GM19240 (cell line): Measurements from ENCODE around the gene MYBBP1A.
"Not testable (repeated sequence)": the region's sequence is repeated elsewhere in the genome, so short reads cannot be mapped to it uniquely, and the experiment has no call there.

Experiments
- DNase-seq: peaks from one replicate; pipeline ENCODE4 v3.0.0; 2011; ENCODE audit warnings: low spot score; ENCODE audit not compliant: insufficient read length

Gene MYBBP1A

DNA sequence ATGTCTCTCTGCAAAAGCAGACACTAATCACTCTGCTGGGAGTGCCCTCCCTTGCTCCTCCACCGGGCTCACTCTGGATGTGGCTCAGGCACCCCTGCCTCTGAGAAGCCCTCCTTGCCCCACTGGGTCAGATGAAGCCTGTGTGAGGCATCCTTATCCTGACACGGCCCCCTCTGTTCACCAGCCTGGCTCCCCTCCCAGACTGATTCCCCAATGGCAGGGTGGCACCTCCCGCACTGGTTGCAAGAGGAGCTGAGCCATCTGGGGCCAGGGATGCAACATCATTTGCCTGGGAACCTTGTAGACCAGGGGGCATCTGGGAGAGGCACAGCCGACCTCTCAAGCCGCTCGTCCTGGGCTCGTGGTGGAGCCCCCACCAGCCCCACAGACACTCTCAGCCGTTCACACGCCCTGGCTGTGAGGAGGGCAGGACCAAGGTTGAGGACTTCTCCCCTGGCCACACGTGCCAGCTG lies 35.8 kb upstream of the MYBBP1A start:
- DNase-seq = no peak

DNA sequence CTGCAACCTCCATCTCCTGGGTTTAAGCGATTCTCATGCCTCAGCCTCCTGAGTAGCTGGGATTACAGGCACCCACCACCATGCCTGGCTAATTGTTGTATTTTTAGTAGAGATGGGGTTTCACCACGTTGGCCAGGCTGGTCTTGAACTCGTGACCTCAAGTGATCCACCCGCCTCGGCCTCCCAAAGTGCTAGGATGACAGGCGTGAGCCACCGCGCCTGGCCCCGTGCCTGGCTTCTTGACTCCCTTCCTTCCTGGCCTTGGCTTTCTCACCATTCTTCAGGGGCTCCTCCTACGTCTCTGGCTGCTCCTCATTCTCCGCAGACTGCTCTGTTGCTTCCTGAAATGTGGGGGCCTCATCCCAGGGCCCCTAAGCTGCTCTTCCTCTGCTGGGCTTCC lies 34.9 kb upstream of the MYBBP1A start:
- not testable (repeated sequence) for DNase-seq

DNA sequence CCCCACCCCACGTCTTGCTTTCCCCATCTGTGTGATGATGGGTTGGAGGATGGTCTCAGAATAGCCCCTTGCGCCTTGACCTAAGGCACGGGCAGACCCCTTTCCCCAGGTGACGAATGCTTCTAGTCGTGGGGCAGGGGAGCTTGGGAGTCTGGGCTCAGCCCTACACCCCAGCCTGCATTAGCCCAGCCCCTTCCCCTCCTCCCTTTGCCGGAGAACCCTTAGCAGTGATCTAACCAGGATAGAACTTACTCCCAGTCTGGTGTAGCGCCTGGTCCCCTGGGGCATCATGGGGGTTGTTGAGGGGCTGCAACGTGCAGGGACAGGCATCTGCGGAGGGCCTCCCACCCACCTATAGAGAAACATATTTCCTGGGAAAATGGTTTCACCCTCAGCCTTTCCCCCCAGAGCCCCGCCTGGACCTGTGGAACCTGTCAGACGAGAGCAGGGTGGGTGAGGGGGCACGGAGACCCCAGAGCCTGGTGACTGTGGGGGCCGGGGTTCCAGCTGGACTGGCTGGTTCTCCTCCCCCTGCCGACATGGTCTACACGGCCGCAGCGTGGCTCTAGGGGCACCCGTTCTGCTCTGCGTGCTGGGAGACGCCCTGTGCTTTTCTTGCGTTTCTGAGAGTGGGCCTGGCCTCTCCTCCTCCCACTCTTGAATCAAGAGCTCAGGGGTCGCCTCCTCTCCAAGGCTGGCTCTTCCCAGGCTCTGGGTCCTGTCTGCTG lies 33.9 kb upstream of the MYBBP1A start:
- no peak for DNase-seq

DNA sequence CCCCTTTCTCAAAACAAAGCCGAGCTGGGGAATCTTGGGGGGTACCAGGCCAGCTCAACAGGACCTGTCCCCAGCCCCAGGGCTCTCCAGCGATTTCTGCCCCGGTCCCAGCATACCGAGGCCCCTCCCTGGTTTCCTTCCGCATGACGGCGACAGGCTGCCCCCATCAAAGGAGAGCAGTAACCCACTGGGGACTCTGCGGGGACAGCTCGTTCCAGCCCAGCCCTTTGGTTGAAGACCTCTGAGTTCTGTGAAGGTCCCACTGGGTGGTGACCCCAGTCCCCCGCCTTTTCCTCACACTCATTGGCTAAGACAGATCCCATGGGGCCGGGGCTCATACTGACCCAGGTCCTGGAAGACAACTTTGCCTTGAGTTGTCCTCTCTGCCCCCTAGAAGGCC lies 33.2 kb upstream of the MYBBP1A start:
- DNase-seq = no peak

DNA sequence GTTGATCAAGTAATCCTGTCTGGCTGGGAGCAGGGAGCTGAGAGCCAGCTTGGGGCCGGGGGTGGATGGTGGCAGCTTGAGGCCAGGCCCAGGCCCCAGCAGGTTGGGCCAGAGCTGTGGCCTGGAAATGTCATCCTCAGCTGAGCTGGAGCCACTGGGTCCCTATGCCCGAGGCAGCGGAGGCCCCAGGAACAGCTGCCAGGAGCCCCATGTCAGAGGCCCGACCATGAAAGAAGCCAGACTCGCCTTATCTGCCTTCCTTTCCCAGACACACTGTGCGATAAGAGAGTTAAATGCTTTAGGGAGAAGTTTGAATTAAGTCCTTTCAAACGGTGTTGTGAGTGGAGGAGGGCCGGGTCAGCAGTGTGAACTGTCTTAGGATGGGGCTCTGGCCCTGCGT lies 32.6 kb upstream of the MYBBP1A start:
- no peak for DNase-seq

DNA sequence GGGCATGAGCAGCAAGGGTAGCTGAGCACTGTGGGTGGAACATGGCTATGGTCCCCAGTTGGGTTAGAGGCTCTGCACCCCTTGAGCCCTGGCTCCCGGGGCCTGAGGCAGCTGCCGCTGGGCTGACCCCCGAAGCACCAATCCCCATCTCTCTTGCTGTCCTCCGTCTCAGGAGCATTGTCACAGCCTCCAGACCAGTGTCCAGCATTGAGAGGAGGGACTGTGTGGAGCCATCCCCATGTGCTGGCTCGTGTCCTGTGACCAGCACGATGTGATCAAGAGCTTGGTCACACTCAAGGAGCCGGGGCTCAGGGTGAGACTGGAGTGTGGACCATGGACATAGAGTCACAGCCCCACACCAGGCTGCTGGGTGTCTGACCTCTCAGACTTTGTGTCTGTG lies 32.0 kb upstream of the MYBBP1A start:
- no peak for DNase-seq

DNA sequence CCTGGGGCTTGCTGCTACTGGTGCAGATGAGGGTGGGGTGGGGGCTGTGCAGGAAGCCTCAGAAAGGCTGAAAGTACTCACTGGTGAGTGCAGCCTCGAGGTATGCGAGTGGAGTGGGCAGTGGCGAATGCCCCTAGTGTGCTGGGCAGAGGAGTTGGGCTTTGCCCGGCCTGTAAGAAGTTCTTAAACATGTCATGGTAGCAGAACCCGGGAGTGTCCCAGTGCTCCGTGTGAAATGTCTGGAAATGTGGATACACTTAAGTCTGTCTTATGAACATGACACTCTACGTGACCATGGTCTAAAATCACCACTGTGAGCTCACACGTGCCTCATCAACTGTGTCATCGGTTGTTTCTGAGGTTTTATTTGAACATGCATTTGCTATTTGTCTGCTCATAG lies 30.9 kb upstream of the MYBBP1A start:
- no peak for DNase-seq

DNA sequence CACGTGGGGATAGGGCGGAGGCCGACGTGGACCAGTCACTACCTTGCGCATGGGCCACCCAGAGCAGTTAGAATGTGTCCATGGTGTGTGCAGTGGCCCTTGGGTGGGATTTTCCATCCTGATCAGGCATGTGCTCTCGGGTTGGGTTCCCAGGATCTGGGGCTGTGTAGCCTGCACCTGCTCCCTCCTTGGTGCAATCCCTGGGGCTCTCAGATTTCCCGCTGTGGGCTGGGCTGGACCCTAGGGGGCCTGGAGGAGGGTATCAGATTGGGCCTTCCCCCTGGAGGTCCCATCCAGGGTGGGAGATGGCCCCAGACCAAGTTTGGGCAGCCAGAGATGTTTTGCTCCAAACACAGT lies 30.4 kb upstream of the MYBBP1A start:
- DNase-seq = no peak

DNA sequence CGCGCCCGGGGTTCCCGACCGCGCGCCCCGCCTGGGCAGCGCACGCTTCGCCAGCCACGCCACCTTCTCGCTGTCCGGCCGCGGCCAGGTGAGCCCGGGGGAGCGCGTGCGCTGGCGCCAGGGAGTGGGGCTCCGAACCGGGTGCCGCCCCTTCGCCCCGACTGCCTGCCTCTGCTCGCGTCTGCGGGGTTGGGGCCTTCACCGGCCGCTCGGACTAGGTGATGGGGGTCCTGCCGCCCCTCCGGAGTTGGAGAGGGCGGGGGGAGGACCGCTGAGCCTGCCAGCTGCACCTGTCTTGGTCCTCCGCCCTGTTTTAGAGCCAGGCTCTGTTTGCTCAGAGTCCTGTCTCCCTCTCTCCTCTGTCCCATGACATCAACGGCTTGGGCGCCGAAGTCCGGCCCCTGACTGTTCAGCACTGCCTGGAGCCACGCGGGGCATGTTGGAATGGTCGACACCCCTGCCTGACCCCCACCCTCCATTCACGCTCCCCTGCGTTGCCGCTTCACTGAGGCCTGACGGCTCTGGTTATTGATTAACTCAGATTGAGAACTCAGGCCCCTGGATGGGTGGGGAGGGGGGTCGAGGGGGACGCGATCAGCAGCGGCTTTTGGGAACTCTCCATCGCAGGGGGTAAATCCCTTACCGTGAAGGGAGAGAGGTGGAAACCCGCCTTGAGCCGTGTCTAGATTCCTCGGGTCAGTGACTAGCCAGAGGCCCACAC lies 29.9 kb upstream of the MYBBP1A start:
- DNase-seq = no peak

DNA sequence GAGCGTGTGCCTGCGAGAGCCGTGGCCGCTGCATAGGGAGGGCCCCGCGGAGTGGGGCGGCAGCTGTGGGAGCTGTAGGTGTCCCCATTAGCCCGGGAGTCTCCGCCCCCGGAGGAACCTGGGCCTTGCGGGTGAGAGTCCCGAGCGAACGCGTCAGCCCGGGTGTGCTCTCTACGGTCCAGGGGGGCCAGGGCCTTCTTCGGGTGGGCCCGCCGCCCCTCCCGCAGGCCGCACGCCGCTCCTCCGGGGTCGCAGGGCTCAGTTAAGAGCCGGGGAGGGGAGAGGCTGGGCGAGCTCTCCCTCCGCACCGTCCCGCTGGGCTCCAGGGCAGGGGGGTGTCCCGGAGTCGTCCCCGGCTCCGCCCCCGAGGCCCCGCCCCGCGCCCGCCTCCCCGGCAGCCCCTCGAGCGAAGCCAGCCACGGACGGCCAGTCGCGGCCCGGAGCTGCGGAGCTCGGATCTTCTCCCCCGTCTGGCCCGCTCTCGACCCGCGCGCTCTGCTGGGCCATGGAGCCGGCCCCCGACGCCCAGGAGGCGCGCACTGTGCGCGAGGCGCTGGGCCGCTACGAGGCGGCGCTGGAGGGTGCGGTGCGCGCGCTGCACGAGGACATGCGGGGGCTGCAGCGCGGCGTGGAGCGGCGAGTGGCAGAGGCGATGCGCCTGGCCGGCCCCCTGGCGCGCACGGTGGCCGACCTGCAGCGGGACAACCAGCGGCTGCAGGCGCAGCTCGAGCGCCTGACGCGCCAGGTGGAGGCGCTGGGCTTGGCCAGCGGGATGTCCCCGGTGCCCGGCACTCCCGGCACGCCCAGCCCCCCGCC lies 29.1 kb upstream of the MYBBP1A start, which contains the start of gene SMTNL2:
Gene SMTNL2 (plus strand): TSS at position 429 of the 816 bp plus-strand sequence. CDS start 77 bp downstream, at position 506.
- no peak for DNase-seq

DNA sequence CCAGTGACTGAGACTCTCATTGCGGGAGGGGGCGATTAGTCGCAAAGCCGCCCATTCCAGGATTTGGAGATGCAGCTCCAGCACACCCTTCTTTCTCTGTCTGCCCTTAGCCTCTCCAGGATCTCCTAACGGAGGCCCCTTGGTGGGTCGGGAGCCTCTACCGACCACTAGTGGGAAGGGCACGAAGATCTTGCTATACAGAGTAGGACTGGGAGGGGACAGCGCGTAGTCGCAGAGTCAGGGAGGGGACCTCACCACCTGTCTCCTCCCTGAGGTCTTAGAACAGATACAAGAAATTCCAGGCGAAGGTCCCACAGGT lies 28.6 kb upstream of the MYBBP1A start:
- no peak for DNase-seq

DNA sequence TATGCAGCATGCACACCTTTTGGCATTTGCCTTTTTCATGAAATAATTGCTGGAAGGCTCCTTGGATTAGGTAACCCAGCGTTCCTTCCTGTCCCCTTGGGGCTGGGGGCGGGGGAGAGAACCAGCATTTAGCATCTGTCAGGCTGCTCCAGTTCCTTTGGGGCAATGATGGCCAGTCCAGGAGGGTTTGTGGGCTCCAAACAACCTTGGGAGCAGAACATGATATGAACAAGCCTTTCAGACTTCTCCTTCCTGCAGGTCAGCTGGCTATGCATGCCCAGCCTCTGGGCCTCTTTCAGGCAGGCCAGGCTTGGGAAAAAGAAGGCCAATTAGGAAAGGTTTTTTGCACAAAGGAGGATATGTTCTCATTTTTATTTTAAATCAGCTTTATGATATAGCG lies 28.0 kb upstream of the MYBBP1A start:
- DNase-seq = no peak

DNA sequence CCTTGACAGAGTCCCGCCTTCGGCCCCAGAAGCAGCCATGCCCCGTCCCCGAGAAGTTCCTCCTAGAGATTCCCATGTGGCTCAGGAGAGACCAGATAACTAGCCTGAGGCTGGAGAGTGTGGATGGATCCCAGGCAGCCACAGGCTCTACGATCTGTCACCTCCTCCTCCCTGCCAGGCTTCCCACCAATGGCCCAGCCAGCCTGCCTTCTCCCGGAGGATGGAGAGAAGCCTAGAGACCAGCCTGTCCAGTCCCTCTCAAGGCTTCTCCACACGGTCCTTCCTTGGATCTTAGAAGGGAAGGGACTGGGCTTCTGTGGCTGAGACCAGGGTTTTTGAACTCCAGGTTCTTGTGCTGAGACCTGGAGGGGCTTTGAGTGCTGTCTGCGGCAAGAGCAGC lies 27.5 kb upstream of the MYBBP1A start:
- DNase-seq = no peak

DNA sequence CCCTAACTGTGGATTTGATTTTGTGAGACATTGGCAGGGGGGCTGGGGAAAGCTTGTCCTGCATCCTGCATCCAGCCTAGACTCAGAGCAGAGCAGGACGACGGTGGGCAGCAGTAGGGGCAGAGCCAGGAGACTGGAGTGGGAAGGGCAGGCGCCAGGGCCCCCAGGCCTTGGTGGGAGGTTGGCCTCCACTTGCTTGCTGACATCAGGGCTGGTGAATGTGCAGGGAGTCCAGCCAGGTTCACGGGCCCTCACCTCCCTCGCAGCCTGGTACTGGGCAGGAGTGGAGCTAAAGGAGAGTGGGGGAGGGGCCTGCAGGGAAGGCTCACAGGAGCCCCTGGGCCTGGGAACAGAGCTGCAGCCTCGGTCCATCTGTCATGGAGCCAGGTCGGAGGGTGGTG lies 26.9 kb upstream of the MYBBP1A start:
- DNase-seq = no peak

DNA sequence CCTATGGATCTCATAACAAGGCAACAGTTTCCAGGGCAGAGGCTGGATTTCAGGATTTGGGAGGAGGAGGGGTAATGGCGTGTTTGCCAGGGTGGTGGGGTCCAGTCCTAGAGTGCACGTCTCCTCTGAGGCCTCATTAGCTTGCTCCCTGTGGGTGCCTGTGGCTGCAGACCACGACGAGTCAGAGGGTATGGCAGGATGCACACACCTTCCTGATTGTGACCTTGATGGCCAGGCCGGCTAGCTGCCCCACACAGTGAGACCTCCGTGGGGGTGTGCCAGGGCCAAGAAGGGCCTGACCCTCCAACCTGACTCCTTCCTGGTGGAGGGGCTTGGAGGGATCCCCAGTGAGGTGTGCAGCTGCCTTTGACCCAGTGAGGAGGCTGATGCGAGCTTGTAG lies 25.1 kb upstream of the MYBBP1A start:
- DNase-seq = no peak

DNA sequence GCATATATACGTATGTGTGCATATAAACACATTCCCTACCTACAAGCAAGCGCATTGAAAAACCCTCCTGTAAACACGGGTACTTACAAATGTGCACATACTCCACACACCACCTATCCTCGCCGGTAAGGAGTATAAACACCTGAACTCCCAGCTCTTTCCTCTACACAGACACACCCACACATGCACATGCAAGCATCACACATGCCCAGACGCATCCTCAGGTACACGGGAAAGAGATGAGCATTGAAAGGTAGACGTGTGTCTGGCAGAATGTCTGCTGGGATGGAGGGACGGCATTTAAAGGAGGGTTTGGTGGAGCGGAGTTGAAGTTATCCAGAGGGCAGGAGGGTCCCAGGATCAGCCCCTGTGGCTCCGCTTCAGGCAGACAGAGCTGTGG lies 24.5 kb upstream of the MYBBP1A start:
- no peak for DNase-seq

DNA sequence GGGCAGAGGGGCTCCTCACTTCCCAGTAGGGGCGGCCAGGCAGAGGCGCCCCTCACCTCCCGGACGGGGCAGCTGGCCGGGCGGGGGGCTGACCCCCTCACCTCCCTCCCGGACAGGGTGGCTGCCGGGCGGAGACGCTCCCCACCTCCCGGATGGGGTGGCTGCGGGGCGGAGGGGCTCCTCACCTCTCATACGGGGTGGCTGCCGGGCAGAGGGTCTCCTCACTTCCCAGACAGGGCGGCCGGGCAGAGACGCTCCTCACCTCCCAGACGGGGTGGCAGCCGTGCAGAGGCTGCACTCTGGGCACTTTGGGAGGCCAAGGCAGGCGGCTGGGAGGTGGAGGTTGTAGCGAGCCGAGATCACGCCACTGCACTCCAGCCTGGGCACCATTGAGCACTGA lies 23.2 kb upstream of the MYBBP1A start:
- not testable (repeated sequence) for DNase-seq

DNA sequence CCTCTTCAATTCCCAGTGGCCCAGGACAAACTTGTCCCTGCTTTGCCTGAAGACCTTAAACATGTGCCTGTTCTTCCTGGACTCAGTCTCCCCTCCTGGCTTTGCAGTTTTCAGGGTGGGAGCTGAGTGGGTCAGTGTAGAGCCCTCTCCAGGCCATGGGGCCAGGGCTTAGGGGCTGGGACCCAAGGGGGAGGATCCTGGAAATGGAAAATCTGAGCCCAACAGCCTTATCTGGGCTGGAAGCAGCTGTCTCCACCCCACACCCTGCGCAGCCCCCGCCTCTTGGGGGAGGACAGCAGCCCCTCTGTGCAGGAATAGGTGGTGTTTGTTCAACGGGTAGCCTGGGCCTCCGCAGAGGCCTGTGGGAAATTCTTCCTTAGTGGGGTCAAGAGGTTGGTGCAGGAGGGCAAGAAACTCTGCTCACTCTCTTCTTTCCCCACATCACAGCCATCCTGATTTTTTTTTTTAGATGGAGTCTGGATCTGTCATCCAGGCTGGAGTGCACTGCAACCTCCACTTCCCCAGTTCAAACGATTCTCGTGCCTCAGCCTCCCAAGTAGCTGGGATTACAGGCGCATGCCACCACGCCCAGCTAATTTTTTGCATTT lies 22.3 kb upstream of the MYBBP1A start:
- DNase-seq = no peak

DNA sequence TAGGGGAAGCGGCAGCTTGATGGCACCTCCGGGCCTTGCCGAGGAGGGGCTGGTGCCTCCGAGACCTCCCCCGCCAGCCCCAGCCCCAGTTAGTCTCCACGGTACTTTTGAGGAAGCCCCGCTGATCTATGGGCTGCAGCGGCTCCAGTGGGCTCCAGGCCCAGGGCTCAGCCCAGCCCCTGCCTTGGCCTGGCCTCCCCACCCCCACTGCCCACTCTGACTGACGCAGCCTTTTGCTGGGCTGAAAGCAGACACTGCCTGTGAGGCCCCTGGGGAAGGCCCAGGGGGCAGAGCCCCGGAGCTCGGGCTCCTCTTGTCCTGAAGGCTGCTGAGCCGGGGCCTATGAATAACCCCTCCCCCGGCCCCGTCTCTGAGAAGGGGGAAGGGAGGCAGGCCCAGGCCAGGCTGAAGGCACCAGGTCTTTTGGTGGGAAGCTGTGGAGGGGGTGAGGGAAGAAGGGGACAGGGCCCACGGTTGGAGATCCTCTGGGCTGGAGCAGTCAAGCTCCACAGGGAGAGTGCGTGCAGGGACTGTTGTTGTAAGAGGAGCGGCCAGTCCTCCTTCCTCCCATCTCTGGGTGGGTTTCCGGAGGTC lies 21.6 kb upstream of the MYBBP1A start:
- no peak for DNase-seq

DNA sequence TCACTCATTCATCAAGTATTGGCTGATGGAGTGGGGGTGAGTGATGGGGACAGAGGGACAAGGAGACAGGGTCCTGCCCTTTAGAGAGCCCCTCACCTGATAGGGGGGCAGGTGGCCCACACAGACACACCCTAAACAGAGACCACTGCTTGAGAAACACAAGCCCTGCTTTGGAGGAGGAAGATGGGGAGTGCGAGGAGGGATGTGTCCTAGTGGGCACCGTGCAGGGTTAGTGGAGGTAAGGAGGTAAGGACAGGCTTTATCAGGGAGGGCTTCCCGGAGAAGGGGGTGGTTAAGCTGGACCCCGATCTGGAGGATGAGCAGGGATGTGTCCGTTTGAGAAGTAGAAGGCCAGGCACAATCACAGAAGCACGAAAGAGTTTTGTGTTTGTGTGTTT lies 21.0 kb upstream of the MYBBP1A start:
- DNase-seq = no peak

DNA sequence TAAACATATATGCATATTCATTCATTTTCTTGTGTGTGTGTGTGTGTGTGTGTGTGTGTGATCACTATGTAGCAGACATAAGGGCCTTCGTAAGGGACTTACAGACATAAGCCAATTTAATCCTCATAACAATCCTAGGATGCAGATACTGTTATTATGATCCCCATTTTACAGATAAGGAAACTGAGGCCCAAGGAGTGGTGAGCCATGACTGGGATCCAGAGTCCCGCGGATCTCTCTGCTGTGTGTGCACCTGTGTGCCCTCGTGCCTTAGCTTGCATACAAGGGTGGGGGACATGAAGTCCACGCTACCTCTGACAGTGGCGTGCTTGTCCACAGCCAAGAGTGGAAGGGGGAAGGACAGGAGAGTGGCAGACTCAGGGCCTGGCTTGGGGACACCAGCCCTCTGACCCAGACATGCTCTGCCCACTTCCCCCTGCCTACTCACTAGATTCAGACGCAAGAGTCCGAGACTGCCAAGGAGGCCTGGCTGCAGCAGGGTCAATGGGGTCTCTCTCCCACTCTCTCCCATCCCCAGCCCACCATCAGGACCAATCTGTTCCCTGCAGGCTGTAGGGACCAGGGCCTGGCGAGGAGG lies 19.4 kb upstream of the MYBBP1A start:
- no peak for DNase-seq
